Left ventricle myocardium inferior (tissue), 1 donor: ENCODE results near the gene MIXL1. TPM values are rescaled to one million over a fixed set of nuclear protein-coding genes. Genes with fewer than 3 reads are reported as not detected.

Experiments used
- DNase-seq: peaks from one replicate; pipeline ENCODE4 v3.0.0-alpha.2; 2020
- H3K27ac ChIP-seq: fragments of 200-600 bp; replicated peaks from 2 replicates; pipeline ENCODE4 v1.8.0; 2021
- H3K27me3 ChIP-seq: fragments of 200-600 bp; 2 replicates; pipeline ENCODE4 v1.8.0; 2021; ENCODE audit warnings: low read depth
- H3K36me3 ChIP-seq: fragments of 200-600 bp; 2 replicates; pipeline ENCODE4 v1.8.0; 2021
- H3K4me1 ChIP-seq: fragments of 200-600 bp; 2 replicates; pipeline ENCODE4 v1.8.0; 2021
- H3K4me3 ChIP-seq: fragments of 200-600 bp; 2 replicates; pipeline ENCODE4 v1.8.0; 2021; ENCODE audit warnings: mild to moderate bottlenecking, moderate library complexity
- H3K9me3 ChIP-seq: fragments of 200-600 bp; replicated peaks from 2 replicates; pipeline ENCODE4 v1.8.0; 2021
- intact Hi-C: fragments of 100-400 bp; cut with micrococcal nuclease; formaldehyde crosslinking; loops from one replicate; pipeline ENCODE4 v1.11.0; 2022
- total RNA-seq: library from RNA; stranded (reverse); fragmentation: NEBNext Ultra II Directional; extraction: Animal tissue kit (Norgen Biotek cat#: 25700); gene quantifications from one replicate; pipeline ENCODE4 v1.2.1, GENCODE V29; 2021
- TF ChIP-seq, protein P1 (sequence below): fragments of 200-600 bp; IDR thresholded peaks from 2 replicates; pipeline ENCODE4 v1.8.0; 2021; ENCODE audit warnings: antibody characterized with exemption, mild to moderate bottlenecking, borderline replicate concordance
- donor health status: DM: no; HTN: yes; CAD: no; lungs with severe emphysema.

MIXL1 gene
- total RNA-seq, 1 donor from 2014 or later, result not detected

DNA sequence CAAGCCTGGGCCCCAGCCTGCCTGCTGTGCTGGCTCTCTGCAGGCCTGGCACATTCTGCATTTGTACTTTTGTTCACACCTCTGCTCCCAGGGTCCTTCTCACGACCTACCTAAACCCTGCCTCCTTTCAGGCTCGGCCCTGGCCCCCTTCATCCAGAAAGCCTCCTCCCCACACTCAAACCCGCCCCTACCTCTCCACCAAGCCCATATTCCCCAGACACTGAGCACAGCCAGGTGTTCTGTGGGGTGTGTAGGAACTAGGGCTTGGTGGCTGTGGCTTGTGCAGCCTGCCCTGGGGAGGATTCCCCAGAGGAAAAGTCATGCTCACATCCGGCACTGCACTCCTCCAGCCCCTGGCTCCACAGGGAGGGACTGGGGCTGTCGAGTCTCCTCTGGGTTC, 8.2 kb upstream of the MIXL1 start:
- TF ChIP-seq, protein P1, sequence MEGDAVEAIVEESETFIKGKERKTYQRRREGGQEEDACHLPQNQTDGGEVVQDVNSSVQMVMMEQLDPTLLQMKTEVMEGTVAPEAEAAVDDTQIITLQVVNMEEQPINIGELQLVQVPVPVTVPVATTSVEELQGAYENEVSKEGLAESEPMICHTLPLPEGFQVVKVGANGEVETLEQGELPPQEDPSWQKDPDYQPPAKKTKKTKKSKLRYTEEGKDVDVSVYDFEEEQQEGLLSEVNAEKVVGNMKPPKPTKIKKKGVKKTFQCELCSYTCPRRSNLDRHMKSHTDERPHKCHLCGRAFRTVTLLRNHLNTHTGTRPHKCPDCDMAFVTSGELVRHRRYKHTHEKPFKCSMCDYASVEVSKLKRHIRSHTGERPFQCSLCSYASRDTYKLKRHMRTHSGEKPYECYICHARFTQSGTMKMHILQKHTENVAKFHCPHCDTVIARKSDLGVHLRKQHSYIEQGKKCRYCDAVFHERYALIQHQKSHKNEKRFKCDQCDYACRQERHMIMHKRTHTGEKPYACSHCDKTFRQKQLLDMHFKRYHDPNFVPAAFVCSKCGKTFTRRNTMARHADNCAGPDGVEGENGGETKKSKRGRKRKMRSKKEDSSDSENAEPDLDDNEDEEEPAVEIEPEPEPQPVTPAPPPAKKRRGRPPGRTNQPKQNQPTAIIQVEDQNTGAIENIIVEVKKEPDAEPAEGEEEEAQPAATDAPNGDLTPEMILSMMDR, result no peak

DNA sequence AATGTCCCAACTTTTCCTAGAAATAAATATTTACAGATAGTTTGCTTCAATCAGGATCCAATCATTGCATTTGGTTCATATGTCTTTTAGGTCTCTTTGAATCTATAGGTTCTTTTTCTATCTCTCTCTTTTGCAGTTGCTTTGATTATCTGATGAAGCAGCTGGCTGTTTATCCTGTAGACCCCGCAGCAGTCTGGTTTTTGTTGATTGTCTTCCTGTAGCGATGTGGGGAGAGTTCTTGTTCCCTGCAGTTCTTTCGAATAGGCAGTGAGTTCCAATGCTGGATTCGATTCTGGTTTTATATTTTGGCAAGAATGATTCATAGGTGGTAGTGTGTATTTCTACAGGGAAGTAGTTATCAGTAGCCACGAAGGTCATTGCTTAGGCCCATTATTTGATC, 7.4 kb upstream of the MIXL1 start:
- Histone ChIP-seq H3K4me3 (no peak overlapping the region), H3K4me1 (no peaks in the 10 kb centered on the region), H3K27me3 (no peaks in the 10 kb centered on the region), H3K27ac (no peak overlapping the region), H3K9me3 (no peaks in the 10 kb centered on the region), H3K36me3 (no peaks in the 10 kb centered on the region)
- TF ChIP-seq, protein P1, result no peak
- intact Hi-C loops, result no loop called here
- DNase-seq, result no peak

More for the DNA sequence above, 8.2 kb upstream of the MIXL1 start:
- Histone ChIP-seq H3K4me3 (no peak overlapping the region), H3K27me3 (no peaks in the 10 kb centered on the region), H3K27ac (no peak overlapping the region), H3K36me3 (no peaks in the 10 kb centered on the region), H3K4me1 (no peaks in the 10 kb centered on the region), H3K9me3 (no peaks in the 10 kb centered on the region)
- intact Hi-C loops, result no loop called here
- DNase-seq, result no peak

DNA sequence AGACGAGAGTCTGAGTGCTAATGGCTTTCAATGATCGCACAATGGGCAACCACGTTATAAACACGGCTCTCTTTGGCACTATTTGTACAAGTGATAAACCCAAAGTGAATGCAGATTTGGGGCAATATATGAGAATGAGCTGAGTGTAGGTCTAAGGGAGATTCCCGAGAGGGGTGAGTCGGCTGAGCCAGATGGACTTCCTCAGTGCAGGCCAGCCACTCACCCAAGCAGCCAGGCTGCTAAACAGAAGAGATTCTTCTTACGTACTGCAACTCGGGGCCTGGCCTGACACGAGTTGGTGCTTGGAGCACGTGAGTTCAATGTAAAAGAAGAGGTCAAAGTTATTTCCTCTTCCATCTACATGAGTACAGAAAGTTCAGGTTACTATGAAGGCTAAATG, 6.2 kb upstream of the MIXL1 start:
- intact Hi-C loops, result no loop called here
- Histone ChIP-seq H3K4me1 (no peaks in the 10 kb centered on the region), H3K27me3 (no peaks in the 10 kb centered on the region), H3K4me3 (no peak overlapping the region), H3K36me3 (no peaks in the 10 kb centered on the region), H3K9me3 (no peaks in the 10 kb centered on the region), H3K27ac (no peak overlapping the region)
- DNase-seq, result no peak
- TF ChIP-seq, protein P1, result no peak

- no peak for DNase-seq
- TF ChIP-seq, protein P1, result no peak
- intact Hi-C loops, result no loop called here
- Histone ChIP-seq H3K4me3 (no peak overlapping the region), H3K27ac (no peak overlapping the region), H3K27me3 (peaks cover 30% of the 10 kb centered on the region), H3K9me3 (no peaks in the 10 kb centered on the region), H3K36me3 (no peaks in the 10 kb centered on the region), H3K4me1 (peaks cover 10% of the 10 kb centered on the region)
Observed at GRCh38 chr1:226220473-226221189, 2.8 kb upstream of the MIXL1 start.

GRCh38 chr1:226222686-226223085, 778 bp upstream of the MIXL1 start:
- Histone ChIP-seq H3K9me3 (no peaks in the 10 kb centered on the region), H3K27me3 (peaks cover 33% of the 10 kb centered on the region), H3K36me3 (no peaks in the 10 kb centered on the region), H3K27ac (no peak overlapping the region), H3K4me3 (no peak overlapping the region), H3K4me1 (peaks cover 10% of the 10 kb centered on the region)
- no peak for DNase-seq
- TF ChIP-seq, protein P1, result no peak
- intact Hi-C loops, result no loop called here
